ENCODE measurements around the gene ATP6V0D1.
"Not testable (repeated sequence)": the region's sequence is repeated elsewhere in the genome, so short reads cannot be mapped to it uniquely, and the experiment has no call there.

Gene ATP6V0D1

DNA sequence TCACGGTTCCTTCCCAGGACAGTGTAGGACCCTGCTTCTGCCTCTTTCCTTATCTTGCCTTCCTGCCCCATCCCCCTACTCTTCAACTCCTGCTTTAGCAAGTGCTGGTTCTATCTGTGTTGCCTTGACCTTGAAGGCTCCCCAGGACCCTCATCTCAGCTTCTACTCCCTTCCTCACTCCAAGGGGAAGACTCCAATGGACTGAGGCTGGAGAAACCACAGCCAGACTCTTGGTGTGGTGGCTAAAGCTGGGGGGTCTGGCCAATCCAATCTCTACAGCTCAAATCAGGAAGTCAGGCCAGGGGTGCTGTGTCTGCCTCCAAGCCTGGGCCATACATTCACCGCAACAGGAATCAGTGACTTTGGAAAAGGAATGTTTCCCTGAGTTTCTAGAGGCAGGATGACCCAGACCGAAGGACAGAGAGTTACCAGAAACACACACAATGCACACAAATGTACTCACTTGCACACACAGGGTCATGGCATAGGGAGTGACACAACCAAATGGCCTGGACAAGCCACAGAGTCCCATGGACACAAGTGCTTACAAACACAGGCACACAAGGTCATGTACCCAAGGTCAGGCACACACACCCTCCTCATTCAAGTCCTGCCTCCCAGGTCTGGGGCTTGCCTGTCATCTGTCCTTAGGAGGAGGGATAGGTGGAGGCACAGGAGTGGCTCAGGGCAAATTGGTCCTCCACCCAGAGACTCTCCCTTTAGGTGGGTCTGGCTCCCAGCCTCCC is 51.7 kb downstream of the ATP6V0D1 start:
- no peak for DNase-seq (ENCODE audit: low spot score)

DNA sequence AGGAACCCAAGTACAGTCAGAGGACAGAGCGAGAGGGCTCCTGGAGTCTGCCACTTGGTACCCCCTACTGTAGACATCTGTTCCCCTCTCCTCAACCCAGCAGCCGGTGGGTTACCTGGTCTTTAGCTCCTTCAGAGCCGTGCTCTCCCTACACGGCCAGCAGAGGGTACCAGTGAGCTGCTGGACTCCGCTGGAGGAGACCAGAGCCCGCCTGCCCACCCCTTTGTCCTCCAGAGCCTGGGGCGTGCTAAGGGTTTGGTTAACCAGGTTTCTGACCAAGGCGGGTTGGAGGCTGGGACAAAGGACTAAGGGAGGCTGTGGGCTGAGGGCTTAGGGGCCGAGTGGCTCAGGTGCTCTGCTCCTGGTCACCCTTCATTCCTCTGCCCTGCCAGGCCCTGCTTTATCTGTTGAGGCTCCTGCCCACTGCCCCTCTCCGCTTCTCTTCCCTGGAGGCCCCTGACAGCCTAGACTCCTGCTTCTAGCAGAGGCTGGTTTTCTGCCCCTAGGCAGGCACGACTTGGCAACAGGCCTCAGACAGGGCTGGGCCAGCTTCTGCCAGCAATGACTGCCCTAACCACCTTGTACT is 52.7 kb downstream of the ATP6V0D1 start:
- peak; percentile 83 for DNase-seq (ENCODE audit: low spot score)

DNA sequence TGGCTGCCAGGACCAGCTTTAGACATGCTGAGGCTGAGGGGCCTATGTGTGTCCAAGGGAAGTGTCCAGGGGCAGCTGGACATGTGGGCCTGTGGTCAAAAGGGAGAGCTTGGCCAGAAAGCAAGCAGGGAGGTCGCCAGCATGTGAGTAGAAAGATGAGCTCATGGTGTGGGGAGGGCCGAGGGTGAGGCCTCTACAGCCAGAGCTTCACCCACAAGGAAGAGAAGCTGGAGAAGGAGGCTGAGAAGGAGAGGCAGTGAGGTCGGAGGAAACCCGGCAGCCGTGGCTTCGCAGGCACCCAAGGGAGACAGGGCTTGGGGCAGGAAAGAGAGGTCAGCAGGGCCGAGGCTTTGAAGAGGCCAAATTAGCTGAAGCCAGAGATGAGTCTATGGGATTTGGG is 54.0 kb downstream of the ATP6V0D1 start:
- no peak for DNase-seq (ENCODE audit: low spot score)

DNA sequence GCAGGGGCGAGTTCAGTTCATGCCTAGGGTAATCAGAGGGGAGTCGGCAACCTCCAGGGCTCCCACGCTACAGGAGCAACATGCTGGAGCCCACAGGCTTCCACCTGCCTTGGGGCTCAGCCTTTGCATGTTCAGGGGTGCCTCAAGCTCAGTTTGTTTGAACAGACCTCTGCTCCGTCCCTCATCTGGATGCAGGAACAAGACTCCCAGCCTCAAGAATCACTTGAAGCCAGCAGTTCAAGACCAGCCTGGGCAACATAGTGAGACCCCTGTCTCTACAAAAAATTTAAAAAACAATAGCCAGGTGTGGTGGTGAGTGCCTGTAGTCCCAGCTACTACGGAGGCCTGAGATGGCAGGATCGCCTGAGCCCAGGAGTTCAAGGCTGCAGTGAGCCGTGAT is 54.9 kb downstream of the ATP6V0D1 start:
- no peak for DNase-seq (ENCODE audit: low spot score)

DNA sequence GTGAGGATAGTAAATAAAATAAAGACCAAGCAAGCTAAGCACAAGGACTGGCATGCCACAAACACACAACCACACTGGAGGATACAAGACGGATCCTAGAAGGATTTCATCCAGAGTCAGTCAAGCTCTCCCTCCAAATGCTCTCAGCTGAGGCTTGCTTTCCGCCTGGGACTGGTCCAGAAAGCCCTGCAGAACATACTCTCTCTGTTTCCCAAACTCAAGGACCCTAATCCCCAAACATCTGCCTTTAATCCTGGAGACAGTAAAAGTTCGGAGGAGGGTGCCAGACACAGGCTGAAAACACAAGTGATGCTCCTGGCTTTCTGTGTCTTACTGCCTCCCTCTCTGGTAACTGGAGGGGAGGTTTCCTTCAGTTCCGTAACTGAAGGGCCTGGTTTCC is 55.4 kb downstream of the ATP6V0D1 start:
- DNase-seq (ENCODE audit: low spot score): no peak

- DNase-seq (ENCODE audit: low spot score): no peak
These were observed 55.9 kb downstream of the ATP6V0D1 start for GRCh38 chr16:67425061-67425460.

DNA sequence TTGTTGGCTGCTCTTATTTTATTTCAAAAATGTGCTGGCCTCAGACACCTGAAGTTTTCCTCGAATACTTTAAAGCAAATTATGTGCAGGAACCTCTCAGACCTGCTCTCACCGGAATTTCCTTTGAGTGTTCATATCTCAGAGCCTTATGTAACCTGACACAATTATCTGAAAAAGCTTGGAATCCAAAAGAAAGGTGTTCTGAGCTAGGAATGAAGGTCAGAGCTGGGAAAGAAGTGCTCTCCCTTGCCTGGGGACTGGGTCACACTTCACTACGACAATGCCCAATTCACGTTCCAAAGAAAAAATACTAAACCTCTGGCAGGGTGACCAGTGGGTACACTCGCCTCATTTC is 56.7 kb downstream of the ATP6V0D1 start:
- no peak for DNase-seq (ENCODE audit: low spot score)

DNA sequence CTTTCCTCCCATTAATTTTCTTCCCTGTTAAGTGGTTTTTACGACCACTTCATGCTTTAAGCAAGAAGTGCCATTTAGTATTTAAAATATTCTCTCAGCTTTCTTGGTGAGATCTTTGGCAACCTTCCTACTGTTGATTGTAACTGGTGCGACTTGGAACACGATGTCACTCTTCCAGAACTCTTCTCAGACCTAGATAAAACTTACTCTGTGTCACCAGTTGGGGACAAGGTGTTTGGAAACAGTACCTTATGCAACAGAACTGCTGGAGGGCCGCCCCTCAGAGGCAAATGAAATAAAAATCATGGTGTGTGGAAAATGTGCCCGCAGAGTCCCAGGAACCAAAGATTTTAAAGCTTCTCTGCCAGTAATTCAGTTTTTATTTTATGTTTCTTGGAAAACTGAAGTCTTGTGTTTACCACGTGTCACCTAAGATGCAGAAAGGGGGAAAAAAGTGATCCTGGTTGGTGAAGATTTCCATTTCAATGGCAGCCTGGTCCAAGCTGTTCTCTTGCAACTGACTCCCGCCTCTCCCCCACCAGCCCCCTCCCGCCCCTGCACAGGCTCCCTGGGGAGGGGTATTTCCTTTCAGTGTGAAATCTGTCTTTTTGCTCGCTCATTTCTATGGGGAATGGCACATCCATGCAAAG is 57.2 kb downstream of the ATP6V0D1 start:
- no peak for DNase-seq (ENCODE audit: low spot score)

- no peak for DNase-seq (ENCODE audit: low spot score)
These were observed 57.9 kb downstream of the ATP6V0D1 start for GRCh38 chr16:67423015-67423414.

GRCh38 chr16:67421030-67421429 is 59.9 kb downstream of the ATP6V0D1 start:
- no peak for DNase-seq (ENCODE audit: low spot score)

DNA sequence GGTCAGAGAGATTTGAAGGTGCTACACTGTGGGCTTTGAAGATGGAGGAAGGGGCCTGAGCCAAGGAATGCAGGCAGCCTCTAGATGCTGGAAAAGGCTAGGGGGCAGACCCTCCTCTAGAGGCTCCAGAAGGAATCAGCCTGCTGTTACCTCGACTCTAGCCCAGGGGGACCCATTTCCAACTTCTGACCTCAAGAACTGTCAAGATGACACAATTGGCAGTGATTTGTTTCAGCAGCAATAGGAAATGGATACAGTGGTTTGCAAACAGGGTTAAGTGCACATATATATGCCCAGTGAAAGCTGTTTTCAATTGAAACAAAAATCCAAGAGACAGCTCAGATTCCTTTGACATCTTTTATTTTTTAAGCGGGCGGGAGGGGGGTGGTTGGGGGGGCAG is 61.0 kb downstream of the ATP6V0D1 start:
- DNase-seq (ENCODE audit: low spot score): no peak

DNA sequence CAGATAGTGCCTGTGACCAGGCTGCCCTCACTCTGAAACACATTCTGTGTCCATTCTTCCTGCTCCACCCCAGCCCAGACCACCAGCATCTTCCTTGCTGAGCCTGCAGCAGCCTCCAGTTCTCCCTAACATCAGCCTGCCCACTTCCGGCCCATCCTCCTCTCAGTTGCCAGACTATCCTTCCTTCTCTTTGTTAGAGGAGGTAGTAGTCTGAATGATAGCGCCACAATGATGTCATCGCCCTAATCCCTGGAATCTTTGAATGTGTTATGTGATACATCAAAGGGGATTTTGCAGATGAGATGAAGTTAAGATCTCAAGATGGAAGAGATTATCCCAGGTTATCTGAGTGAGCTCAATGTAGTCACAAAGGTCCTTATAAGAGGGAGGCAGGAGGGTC is 61.5 kb downstream of the ATP6V0D1 start:
- no peak for DNase-seq (ENCODE audit: low spot score)

- DNase-seq (ENCODE audit: low spot score): no peak
These were observed 63.5 kb downstream of the ATP6V0D1 start for GRCh38 chr16:67417333-67418061.

- peak; percentile 95 for DNase-seq (ENCODE audit: low spot score)
These were observed 64.8 kb downstream of the ATP6V0D1 start, which contains the start of gene ZDHHC1 for GRCh38 chr16:67415872-67416793. Gene ZDHHC1 (minus strand): TSS chr16:67416477. CDS start chr16:67407775, 8,702 bp downstream.

DNA sequence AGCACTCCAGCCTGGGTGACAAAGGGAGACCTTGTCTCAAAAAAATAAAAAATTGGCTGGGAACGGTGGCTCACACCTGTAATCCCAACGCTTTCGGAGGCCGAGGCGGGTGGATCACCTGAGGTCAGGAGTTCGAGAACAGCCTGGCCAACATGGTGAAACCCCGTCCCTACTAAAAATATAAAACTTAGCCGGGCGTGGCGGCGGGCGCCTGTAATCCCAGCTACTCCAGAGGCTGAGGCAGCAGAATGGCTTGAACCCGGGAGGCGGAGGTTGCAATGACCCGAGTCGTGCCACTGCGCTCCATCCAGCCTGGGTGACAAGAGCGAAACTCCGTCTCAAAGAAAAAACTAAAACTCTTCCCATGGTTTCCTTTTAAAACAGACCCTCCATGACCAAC is 65.5 kb downstream of the ATP6V0D1 start:
- not testable (repeated sequence) for DNase-seq (ENCODE audit: low spot score)

DNA sequence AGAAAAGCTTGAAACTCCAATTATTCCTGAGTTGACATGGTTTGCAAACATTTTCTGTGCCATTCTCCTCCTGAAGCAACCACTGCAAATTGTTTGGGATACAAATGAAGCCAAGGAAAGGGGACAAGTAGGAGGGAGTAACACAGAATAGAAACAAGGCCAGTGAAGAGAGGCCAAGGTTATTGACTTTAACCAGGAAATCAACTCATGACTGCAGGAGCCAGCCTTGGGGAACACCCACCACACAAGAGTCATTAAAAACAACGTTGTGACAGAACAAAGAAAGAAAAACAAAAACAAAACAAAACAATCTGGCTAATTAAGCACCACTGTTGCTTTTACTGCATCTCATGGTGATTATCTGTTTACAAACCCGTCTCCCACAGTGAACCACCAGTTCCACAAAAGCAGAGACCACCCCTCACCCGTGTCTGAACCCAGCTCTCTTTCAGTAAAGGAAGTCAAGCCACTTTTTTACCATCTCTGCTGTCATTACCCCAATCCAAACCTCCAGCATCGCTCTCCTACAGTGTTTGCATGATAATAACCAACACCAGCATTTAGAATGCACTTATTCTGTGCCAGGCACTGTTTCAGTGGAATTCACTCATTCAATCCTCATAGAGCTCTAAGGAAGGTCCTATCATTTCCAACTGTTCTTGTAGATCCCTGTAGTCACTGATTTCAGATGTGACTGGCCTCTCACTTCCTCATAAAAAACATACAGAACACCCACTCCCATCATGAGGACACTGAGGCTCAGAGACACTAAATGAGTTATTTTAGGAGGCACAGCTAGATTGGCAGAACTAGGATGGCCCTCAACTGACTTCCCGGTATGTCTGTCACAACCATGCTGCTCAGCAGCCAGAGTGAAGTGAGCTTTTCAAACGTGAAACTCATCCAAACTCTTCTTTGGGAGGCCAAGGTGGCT is 66.7 kb downstream of the ATP6V0D1 start:
- no peak for DNase-seq (ENCODE audit: low spot score)

DNA sequence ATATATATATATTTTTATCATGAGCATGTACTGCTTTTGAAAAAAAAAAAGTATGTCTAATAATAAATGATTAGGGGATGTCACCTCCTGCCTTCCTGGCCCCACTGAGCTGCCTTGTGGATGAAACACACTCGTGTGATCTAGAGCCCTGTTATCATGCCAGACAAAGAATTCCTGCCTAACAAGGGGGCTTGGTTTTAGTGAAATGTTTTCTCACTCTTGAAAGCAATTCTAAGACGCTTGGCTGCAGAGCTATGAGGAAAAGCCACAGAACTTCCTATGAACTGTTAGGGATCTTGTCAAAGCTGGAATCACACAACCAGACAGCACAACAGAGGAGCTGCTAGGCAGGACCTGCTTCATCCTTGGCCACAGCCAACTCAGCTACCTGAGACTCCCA is 68.7 kb downstream of the ATP6V0D1 start:
- no peak for DNase-seq (ENCODE audit: low spot score)

GRCh38 chr16:67411339-67411738 is 69.6 kb downstream of the ATP6V0D1 start:
- DNase-seq (ENCODE audit: low spot score): no peak

DNA sequence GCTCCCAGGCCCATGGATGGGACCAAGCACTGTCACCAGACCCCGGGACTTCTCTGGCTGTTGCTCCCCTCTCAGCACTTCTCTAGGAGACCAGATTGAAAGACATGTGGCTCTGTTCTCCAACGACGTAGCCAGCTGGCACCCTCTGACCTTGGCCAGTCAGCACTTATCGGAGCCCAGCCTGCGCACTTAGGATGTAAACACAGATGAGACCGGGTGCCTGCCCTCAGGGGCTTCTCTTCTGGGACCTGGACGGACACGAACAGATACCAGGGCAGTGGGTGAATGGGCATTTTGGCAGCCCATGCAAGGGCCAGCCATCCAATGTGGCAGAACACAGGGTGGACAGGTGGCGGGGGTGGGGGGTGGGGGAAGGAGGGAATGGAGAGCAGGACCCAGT is 71.3 kb downstream of the ATP6V0D1 start:
- DNase-seq (ENCODE audit: low spot score): no peak

DNA sequence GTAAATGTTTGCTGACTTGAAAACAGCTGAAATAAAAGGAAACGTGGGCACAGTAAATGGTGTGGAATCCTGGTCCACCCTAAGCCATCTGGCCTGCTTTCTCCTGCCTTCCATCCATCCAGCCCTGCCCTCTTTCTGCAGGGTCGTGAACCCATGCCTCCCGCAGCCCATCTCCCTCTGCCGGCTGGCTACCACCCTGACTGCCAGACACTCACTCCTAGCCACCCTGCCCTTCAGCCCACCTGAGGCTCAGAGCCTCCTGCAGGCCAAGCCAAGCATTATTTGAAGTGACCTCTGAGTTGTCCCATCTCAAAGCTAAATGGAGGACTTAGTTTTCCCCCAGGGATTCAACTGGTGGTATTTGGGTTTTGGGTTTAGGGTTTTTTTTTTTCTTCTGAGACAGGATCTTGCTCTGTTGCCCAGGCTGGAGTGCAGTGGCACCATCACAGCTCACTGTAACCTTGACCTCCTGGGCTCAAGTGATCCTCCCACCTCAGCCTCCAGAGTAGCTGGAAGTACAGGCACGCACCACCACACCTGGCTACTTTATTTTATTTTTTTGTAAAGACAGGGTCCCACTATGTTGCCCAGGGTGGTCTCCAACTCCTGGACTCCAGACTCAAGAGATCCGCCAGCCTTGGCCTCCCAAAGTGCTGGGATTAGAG is 73.0 kb downstream of the ATP6V0D1 start:
- DNase-seq (ENCODE audit: low spot score): no peak

All from AG20443 (cell line).